OCI-M2 (cell line): Measurements from ENCODE around the gene ROR2.
"Not testable (repeated sequence)": the region's sequence is repeated elsewhere in the genome, so short reads cannot be mapped to it uniquely, and the experiment has no call there.

Experiments
- DNase-seq: peaks from one replicate; lab custom pipeline; 2025; ENCODE audit not compliant: unreplicated experiment; lab: John Stamatoyannopoulos, UW

ROR2 gene

GRCh38 chr9:91924090-91924489, 25.9 kb downstream of the ROR2 start:
- DNase-seq, result no peak

DNA sequence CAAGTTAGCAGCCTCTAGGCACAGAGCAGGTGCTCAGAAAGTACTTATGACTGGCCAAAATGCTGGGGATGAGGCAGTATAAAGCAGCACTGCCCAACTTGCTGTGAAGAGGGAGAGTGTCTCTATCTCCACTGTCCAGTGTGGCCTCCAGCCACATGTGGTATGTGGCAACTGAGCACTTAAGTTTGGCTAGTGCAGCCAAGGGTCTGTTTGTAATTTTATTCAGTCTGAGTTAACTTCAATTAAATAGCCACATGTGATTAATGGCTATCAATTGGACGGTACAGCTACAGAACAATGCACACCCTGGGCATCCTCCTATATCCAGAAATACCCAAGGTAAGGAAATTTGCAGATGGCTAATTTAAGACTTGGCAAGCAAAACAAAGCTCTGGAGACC, 26.9 kb downstream of the ROR2 start:
- DNase-seq, result no peak

- no peak for DNase-seq
These were observed 28.7 kb downstream of the ROR2 start for GRCh38 chr9:91921371-91921770.

GRCh38 chr9:91920630-91921350, 29.2 kb downstream of the ROR2 start:
- DNase-seq, result no peak

- no peak for DNase-seq
These were observed 30.4 kb downstream of the ROR2 start for GRCh38 chr9:91919621-91920020.

- DNase-seq, result no peak
These were observed 32.6 kb downstream of the ROR2 start for GRCh38 chr9:91917436-91917835.

DNA sequence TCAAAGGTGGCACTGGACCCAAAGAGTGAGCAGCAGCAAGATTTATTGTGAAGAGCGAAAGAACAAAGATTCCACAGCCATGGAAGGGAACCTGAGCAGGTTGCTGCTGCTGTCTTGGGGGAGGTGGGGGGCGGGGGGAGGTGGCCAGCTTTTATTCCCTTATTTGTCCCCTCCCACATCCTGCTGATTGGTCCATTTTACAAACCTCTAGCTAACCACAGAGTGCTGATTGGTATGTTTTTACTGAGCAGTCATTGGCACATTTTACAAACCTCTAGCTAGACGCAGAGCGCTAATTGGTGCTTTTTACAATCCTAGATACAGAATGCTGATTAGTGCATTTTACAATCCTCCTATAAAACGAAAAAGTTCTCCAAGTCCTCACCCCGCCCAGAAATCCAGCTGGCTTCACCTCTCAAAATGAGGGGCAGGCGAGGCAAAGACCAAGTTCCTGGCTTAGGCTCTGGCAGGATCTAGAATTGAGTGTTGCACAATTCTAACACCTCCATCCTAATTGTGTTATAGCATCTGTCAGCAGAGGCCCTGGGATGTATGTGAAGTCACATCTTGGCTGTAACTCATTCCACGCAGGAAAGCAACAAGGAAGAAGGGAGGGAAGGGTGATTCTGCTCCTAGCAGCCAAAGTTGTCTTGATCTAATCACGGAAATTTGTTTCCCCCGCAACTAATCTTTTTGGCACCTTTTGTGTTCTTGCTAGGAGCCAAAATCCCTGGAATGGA, 34.3 kb downstream of the ROR2 start:
- DNase-seq, result no peak

DNA sequence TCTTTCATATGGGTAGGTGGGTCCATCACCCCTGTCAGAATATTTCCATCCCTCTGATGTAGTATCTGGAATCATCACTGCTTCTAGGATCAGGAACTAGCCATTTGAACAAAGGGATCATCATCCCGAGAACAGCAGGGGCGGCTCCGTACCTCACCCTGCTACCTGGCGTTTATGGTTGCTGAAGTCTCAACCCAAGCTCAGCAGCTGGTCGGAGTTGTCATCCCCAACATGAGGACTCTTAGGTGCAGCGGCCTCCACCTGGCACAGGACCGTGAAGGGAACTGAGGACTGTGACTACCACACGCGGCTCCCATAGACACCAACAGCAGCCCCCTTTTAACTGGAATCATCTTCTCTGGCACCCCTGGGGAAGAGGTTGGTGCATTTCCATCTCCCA, 35.1 kb downstream of the ROR2 start:
- no peak for DNase-seq

- DNase-seq, result no peak
These were observed 35.6 kb downstream of the ROR2 start for GRCh38 chr9:91914404-91914803.

GRCh38 chr9:91913986-91914385, 36.0 kb downstream of the ROR2 start:
- DNase-seq, result no peak

- DNase-seq, result no peak
These were observed 36.9 kb downstream of the ROR2 start for GRCh38 chr9:91913096-91913495.

DNA sequence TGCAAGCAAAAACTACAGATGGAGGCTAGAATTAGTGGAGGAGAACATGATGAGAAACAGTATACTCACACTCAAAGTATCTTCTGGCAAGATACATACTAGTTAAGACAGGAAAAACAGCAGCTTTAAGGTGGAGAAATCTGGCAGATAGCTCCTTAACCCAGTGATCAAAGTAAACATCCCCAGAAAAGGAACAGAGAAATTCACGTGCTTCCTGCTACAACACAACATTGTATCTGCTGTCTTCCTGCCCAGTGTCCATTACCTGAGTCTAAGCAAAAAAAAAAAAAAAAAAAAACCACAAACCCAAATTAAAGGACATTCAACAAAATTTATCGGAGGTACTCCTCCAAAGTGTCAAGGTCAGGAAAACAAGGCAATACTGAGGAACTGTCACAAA, 38.4 kb downstream of the ROR2 start:
- no peak for DNase-seq

GRCh38 chr9:91909256-91909655, 40.8 kb downstream of the ROR2 start:
- not testable (repeated sequence) for DNase-seq

DNA sequence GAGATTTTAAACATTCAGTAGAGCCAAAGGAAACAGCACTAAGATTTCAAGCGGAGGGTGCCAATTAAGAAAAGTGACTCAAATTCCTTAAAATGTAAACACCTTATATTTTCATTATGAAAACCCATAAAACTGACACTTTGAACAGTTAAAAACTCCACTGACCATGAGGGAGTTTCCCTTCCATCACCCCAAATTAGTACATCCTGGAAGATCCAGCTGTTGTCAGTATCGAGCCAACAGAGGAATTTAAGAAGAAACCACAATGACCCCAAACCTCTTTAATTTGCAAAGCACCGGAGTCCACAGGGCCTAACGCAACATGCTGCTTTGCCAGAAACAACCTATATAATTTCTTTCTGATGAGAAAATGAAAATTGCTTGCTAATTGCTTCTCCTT, 41.3 kb downstream of the ROR2 start:
- DNase-seq, result no peak

- DNase-seq, result no peak
These were observed 41.8 kb downstream of the ROR2 start for GRCh38 chr9:91908293-91908623.

DNA sequence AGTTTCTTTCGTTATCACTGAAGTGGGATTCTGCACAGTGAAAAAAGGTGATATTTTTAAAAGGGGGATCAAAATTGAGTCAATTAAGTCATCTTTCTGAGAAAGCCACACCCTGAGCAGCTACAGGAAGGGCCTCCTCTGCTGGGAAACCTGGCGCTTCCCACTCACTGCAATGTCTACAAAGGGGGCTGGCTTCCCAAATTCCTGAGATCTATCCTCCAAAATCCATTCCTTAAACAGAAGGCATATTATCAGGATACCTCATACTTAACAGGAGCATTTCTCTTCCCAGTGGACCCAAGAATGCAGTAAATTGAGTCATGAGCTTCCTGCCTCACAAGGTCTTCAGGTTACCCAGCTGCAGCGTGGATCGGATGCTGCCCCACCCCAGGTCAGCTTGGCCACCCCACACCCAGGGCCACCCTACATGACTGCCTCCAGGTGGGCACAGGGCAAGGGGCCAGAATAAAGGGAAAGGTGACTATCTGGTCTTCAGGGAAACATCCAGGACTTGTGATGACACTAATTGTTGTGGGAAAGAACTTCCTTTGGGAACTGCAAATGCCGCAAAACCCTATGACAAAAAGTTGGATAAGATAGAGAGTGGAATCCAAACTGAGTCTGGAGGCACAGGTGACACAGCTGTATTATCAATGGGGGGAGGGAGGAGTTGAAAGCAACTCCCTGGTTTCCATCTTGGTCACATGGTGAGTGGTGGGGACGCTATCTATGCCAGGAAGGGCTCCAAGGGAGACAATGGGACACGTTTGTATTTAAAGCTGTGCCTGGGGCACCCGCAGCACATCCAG, 42.3 kb downstream of the ROR2 start:
- no peak for DNase-seq

DNA sequence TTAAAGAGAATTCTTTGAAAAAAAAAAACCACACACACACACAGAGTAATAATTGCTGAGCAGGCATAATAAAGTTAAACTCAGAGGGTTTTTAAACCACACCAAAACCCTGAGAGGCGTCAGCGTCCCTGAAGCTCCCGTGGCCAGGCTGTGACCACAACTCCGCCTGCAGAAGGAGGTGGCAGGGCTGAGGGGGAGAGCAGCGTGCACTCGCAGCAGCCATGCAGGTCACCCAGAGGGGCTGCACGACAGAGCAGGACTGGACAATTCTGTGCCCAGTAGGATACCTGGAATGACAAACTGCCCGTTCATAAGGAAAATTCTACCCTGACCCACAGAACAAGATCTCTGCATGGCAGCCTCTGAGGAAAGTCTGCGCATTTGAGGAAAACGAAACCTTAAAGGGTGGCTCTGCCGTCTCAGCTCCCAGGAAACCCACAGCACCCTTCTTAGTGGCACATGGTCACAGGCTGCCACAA, 44.0 kb downstream of the ROR2 start:
- no peak for DNase-seq

- DNase-seq, result no peak
These were observed 44.8 kb downstream of the ROR2 start for GRCh38 chr9:91905237-91905650.

DNA sequence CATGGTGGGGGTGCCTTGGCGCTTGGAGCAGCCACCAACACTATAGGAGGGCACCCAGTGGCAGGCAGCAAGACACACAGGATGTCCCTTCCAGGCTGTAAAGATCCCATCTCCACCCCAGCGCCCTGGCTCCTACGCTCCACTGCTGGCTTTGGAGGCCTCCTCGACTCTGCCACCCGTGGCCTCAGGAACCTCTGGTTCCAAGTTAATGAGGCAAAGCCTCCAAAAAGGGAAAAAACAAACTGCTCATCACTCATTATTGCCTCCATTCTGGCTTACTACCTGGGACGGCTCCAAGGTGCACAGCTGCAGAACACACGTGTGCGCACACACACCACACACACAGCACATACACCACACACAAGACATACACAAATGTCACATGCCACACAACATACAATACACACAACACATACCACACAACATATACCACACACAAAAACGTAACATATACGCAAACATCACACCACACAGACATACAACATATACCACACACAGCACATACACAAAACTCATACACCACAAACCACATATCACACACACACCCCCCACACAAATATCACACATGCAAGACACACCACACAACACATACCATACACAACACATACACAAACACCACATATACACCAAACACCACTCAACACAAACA, 45.3 kb downstream of the ROR2 start:
- no peak for DNase-seq

- DNase-seq, result no peak
These were observed 46.7 kb downstream of the ROR2 start for GRCh38 chr9:91903126-91903911.
